ENCODE data around the gene BCHE. TPM values are rescaled to one million over a fixed set of nuclear protein-coding genes. Genes with fewer than 3 reads are reported as not detected.

Gene BCHE
- total RNA-seq, 2 donors from 2014 or later: 14.0 to 35.6 TPM

- DNase-seq (ENCODE audit: low spot score): no peak
- intact Hi-C loops (cut with DNase I): no loop called here
These were observed 78.2 kb downstream of the BCHE start for GRCh38 chr3:165759041-165759440.

GRCh38 chr3:165755571-165755970, 81.7 kb downstream of the BCHE start:
- no peak for DNase-seq (ENCODE audit: low spot score)
- intact Hi-C loops (cut with DNase I): no loop called here

- DNase-seq (ENCODE audit: low spot score): no peak
- intact Hi-C loops (cut with DNase I): no loop called here
These were observed 82.8 kb downstream of the BCHE start for GRCh38 chr3:165754219-165755007.

GRCh38 chr3:165753560-165753959, 83.7 kb downstream of the BCHE start:
- intact Hi-C loops (cut with DNase I): no loop called here
- DNase-seq (ENCODE audit: low spot score): no peak

- DNase-seq (ENCODE audit: low spot score): no peak
- intact Hi-C loops (cut with DNase I): no loop called here
These were observed 85.6 kb downstream of the BCHE start for GRCh38 chr3:165751637-165752036.

- intact Hi-C loops (cut with DNase I): no loop called here
- DNase-seq (ENCODE audit: low spot score): no peak
These were observed 87.4 kb downstream of the BCHE start for GRCh38 chr3:165749821-165750220.

- DNase-seq (ENCODE audit: low spot score): no peak
- intact Hi-C loops (cut with DNase I): no loop called here
These were observed 88.0 kb downstream of the BCHE start for GRCh38 chr3:165749241-165749640.

- intact Hi-C loops (cut with DNase I): no loop called here
- no peak for DNase-seq (ENCODE audit: low spot score)
These were observed 89.1 kb downstream of the BCHE start for GRCh38 chr3:165748094-165748493.

- DNase-seq (ENCODE audit: low spot score): no peak
- intact Hi-C loops (cut with DNase I): no loop called here
These were observed 90.3 kb downstream of the BCHE start for GRCh38 chr3:165746874-165747273.

- intact Hi-C loops (cut with DNase I): no loop called here
- DNase-seq (ENCODE audit: low spot score): no peak
These were observed 93.2 kb downstream of the BCHE start for GRCh38 chr3:165744025-165744424.

- intact Hi-C loops (cut with DNase I): no loop called here
- no peak for DNase-seq (ENCODE audit: low spot score)
These were observed 94.9 kb downstream of the BCHE start for GRCh38 chr3:165742351-165742750.

GRCh38 chr3:165729756-165730155, 107.5 kb downstream of the BCHE start:
- DNase-seq (ENCODE audit: low spot score): no peak
- intact Hi-C loops (cut with DNase I): no loop called here

- intact Hi-C loops (cut with DNase I): no loop called here
- DNase-seq (ENCODE audit: low spot score): no peak
These were observed 108.3 kb downstream of the BCHE start for GRCh38 chr3:165728924-165729323.

- intact Hi-C loops (cut with DNase I): no loop called here
- DNase-seq (ENCODE audit: low spot score): no peak
These were observed 111.9 kb downstream of the BCHE start for GRCh38 chr3:165725296-165725695.
